ENCODE measurements around the gene IL1RN. TPM values are rescaled to one million over a fixed set of nuclear protein-coding genes. Genes with fewer than 3 reads are reported as not detected.

IL1RN gene
- total RNA-seq, 2 experiments from 2014 or later = 4.6 to 4.8 TPM

DNA sequence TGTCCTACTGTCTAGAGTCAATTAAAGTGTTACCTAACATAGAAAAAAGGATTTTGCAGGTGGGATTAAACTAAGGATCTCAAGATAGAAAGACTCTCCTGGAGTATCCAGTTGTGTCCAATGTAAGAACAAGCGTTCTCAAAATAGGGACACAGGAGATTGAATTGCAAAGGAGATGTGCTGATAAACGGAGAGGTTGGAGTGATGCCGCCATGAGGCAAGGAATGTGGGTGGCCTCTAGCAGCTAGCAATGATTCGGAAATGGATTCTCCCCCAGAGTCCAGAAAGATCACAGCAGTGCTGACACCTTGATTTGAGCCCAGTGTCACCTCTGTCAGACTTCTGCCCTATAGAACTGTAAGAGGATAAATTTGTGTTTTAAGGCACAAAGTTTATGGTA lies 24.1 kb upstream of the IL1RN start:
- intact Hi-C loops (cut with DNase I, micrococcal nuclease) = no loop called here
- Mint-ChIP-seq H3K4me1 (peaks cover 42% of the 10 kb centered on the region), H3K9me3 (ENCODE audit: low read depth) (peaks cover 6% of the 10 kb centered on the region), H3K27ac (peak overlapping the region; percentile 93), H3K36me3 (ENCODE audit: low read depth) (peaks cover 3% of the 10 kb centered on the region), H3K27me3 (no peaks in the 10 kb centered on the region), H3K4me3 (no peak overlapping the region)
- CTCF ChIA-PET = interaction anchor here (0.5 to 2.3 kb wide), 5 partner anchors 10 to 72 kb away, joined by 3 to 13 read pairs (median 3); partner anchors contain the start of gene PSD4
- DNase-seq (no peak), ATAC-seq (no peak)
- POLR2A ChIA-PET = no interaction called here

- peaks cover 3% of the 10 kb centered on the region for H3K36me3 Mint-ChIP-seq (ENCODE audit: low read depth)
- H3K27ac Mint-ChIP-seq = peak overlapping the region; percentile 93
- ChIA-PET CTCF (interaction anchor here (0.6 to 2.8 kb wide), 10 partner anchors 10 to 375 kb away, joined by 3 to 14 read pairs (median 4); partner anchors contain the start of gene PSD4), POLR2A (interaction anchor here (1.0 kb wide), 2 partner anchors 13 to 70 kb away, joined by 3 to 4 read pairs; no protein-coding TSS in a partner anchor)
- DNase-seq (peak; percentile 59), ATAC-seq (peak; percentile 83)
- H3K27me3 Mint-ChIP-seq = peaks cover 4% of the 10 kb centered on the region
- peaks cover 39% of the 10 kb centered on the region for H3K4me1 Mint-ChIP-seq
- no peak overlapping the region for H3K4me3 Mint-ChIP-seq
- H3K9me3 Mint-ChIP-seq (ENCODE audit: low read depth) = peaks cover 6% of the 10 kb centered on the region
- intact Hi-C loops (cut with DNase I, micrococcal nuclease) = no loop called here
Measured at GRCh38 chr2:113104054-113104611, 23.3 kb upstream of the IL1RN start.

- DNase-seq (peak; percentile 73), ATAC-seq (peak; percentile 59)
- Mint-ChIP-seq H3K9me3 (ENCODE audit: low read depth) (peaks cover 6% of the 10 kb centered on the region), H3K27ac (peak overlapping the region; percentile 93), H3K4me1 (peaks cover 39% of the 10 kb centered on the region), H3K36me3 (ENCODE audit: low read depth) (peaks cover 3% of the 10 kb centered on the region), H3K4me3 (no peak overlapping the region), H3K27me3 (peaks cover 4% of the 10 kb centered on the region)
- CTCF ChIA-PET = interaction anchor here (0.6 to 2.8 kb wide), 6 partner anchors 20 to 109 kb away, joined by 3 to 14 read pairs (median 7); partner anchors contain the start of gene PSD4
- POLR2A ChIA-PET = interaction anchor here (0.6 kb wide), 1 partner anchor 69 kb away, joined by 3 read pairs; no protein-coding TSS in a partner anchor
- intact Hi-C loops (cut with DNase I, micrococcal nuclease) = no loop called here
Measured at GRCh38 chr2:113105047-113105785, 22.2 kb upstream of the IL1RN start.

DNA sequence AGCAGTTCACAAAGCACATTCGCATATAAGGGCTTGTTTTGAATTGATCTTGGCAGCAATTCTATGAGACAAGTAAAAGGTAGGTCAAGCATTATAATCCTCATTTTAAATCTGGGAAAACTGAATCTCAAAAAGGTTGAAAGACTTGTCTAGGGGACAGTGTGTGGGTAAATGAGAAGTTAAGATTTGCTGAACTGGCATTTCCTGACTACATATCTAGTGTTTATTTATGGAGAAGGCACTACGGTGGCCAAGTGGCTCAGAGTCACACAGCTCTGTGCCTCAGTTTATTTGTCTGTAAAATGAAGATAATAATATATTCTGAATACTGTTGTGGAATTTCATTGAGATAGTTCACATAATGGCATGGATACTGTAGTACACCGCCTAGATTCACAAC lies 16.3 kb upstream of the IL1RN start:
- H3K27me3 Mint-ChIP-seq = peaks cover 4% of the 10 kb centered on the region
- no peaks in the 10 kb centered on the region for H3K36me3 Mint-ChIP-seq (ENCODE audit: low read depth)
- H3K4me3 Mint-ChIP-seq = no peak overlapping the region
- intact Hi-C loops (cut with DNase I, micrococcal nuclease) = no loop called here
- ChIA-PET POLR2A (no interaction called here), CTCF (no interaction called here)
- ATAC-seq = no peak
- DNase-seq = no peak
- no peaks in the 10 kb centered on the region for H3K9me3 Mint-ChIP-seq (ENCODE audit: low read depth)
- no peak overlapping the region for H3K27ac Mint-ChIP-seq
- no peaks in the 10 kb centered on the region for H3K4me1 Mint-ChIP-seq

DNA sequence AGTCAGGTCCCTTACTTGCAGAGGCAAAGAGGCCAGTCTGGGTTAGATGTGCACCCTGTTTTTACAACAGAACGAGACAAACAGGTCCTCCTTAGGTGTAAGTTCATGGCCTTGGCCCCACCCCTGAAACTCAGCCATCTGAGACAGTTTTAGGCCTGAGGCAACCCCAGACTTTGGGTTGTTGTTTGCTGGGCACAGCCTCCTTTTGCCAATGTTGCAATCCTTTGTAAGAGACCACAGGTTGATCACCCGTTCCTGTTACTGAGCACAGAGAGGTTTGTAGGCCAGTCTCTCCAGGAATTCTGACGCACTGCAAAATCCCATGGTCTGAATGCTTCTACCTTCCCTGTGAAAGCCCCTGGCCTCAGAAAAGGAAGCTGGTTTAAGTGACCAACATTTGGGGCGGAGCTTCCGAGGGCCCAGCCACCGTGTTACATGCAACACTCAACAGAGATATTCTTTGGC lies 15.5 kb upstream of the IL1RN start:
- POLR2A ChIA-PET = no interaction called here
- H3K27ac Mint-ChIP-seq = no peak overlapping the region
- no peak overlapping the region for H3K4me3 Mint-ChIP-seq
- H3K27me3 Mint-ChIP-seq = peaks cover 4% of the 10 kb centered on the region
- H3K9me3 Mint-ChIP-seq (ENCODE audit: low read depth) = no peaks in the 10 kb centered on the region
- CTCF ChIA-PET = no interaction called here
- ATAC-seq = no peak
- no peak for DNase-seq
- peaks cover 5% of the 10 kb centered on the region for H3K4me1 Mint-ChIP-seq
- intact Hi-C loops (cut with DNase I, micrococcal nuclease) = no loop called here
- H3K36me3 Mint-ChIP-seq (ENCODE audit: low read depth) = no peaks in the 10 kb centered on the region

DNA sequence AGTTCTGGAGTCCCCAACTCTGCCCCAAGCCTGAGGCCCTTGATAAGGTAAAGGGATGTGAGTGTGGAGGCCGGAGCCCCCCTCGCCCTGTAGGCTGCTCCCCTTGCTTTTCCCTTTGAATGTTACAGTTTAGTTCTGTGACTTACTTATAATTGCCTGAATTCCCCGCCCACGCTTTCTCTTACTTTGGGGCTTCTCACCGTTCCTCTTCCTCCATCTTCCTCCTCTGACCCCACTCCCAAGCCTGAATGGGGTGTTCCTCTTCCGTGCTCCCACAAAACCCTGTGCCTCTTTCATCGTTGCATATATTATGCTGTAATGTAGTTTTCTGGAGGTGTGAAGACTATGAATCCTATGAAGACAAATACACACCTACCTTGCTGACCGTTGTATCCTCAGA lies 15.0 kb upstream of the IL1RN start:
- DNase-seq = no peak
- CTCF ChIA-PET = no interaction called here
- Mint-ChIP-seq H3K4me3 (no peak overlapping the region), H3K27ac (no peak overlapping the region), H3K27me3 (peaks cover 4% of the 10 kb centered on the region), H3K9me3 (ENCODE audit: low read depth) (no peaks in the 10 kb centered on the region), H3K4me1 (peaks cover 10% of the 10 kb centered on the region), H3K36me3 (ENCODE audit: low read depth) (no peaks in the 10 kb centered on the region)
- ATAC-seq = no peak
- POLR2A ChIA-PET = no interaction called here
- intact Hi-C loops (cut with DNase I, micrococcal nuclease) = no loop called here

DNA sequence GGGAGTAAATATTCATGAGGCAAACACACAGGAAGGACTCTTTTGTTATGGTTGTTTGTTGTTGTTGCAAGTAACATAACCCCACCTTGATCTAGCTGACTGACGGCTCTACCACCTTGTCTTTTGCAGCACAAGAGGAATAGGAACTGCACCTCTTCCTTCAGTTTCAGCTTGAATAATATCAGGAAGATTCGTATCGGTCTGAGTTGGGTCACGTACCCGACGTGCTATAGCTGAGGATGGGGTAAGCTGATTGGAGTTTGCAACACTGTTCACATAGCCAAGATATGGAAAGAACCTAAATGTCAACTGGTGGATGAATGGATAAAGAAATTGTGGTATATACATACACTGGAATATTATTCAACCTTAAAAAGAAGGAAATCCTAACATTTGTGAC lies 14.5 kb upstream of the IL1RN start:
- intact Hi-C loops (cut with DNase I, micrococcal nuclease) = no loop called here
- peaks cover 4% of the 10 kb centered on the region for H3K27me3 Mint-ChIP-seq
- DNase-seq (no peak), ATAC-seq (no peak)
- ChIA-PET POLR2A (no interaction called here), CTCF (interaction anchor here (0.7 to 0.8 kb wide), 3 partner anchors 9 to 47 kb away, joined by 3 read pairs; no protein-coding TSS in a partner anchor)
- no peak overlapping the region for H3K27ac Mint-ChIP-seq
- no peaks in the 10 kb centered on the region for H3K9me3 Mint-ChIP-seq (ENCODE audit: low read depth)
- peaks cover 12% of the 10 kb centered on the region for H3K4me1 Mint-ChIP-seq
- no peak overlapping the region for H3K4me3 Mint-ChIP-seq
- no peaks in the 10 kb centered on the region for H3K36me3 Mint-ChIP-seq (ENCODE audit: low read depth)

DNA sequence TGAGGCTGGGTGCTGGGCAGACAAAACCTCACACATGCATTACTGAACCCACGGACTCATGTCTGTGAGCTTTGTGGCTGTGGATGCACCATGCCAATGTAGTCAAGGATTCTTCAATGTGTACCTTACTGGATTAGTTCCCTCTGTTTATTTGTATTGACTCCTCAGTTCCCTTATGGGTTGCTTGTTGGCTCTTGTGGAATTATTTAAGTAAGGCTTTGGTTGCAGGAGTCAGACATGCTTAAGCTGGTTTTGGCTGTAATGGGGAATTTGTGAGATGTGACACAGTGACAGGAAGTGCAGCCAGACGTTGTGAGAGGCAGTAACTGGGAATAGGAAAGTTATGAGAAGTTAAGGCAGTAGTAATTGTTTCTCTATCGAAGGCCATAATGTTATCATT lies 13.6 kb upstream of the IL1RN start:
- CTCF ChIA-PET = interaction anchor here (1.2 to 2.5 kb wide), 3 partner anchors 10 to 24 kb away, joined by 3 to 11 read pairs (median 3); no protein-coding TSS in a partner anchor
- ATAC-seq (no peak), DNase-seq (no peak)
- Mint-ChIP-seq H3K36me3 (ENCODE audit: low read depth) (no peaks in the 10 kb centered on the region), H3K4me1 (peaks cover 16% of the 10 kb centered on the region), H3K27ac (no peak overlapping the region), H3K27me3 (no peaks in the 10 kb centered on the region), H3K9me3 (ENCODE audit: low read depth) (no peaks in the 10 kb centered on the region), H3K4me3 (no peak overlapping the region)
- POLR2A ChIA-PET = no interaction called here
- intact Hi-C loops (cut with DNase I, micrococcal nuclease) = no loop called here

GRCh38 chr2:113114224-113114945 lies 13.0 kb upstream of the IL1RN start:
- Mint-ChIP-seq H3K36me3 (ENCODE audit: low read depth) (no peaks in the 10 kb centered on the region), H3K4me3 (no peak overlapping the region), H3K9me3 (ENCODE audit: low read depth) (no peaks in the 10 kb centered on the region), H3K27ac (no peak overlapping the region), H3K27me3 (no peaks in the 10 kb centered on the region), H3K4me1 (peaks cover 16% of the 10 kb centered on the region)
- CTCF ChIA-PET = interaction anchor here (0.6 to 2.5 kb wide), 7 partner anchors 11 to 34 kb away, joined by 3 to 11 read pairs (median 4); no protein-coding TSS in a partner anchor
- POLR2A ChIA-PET = no interaction called here
- intact Hi-C loops (cut with DNase I, micrococcal nuclease) = no loop called here
- no peak for ATAC-seq
- no peak for DNase-seq

GRCh38 chr2:113114996-113115395 lies 12.4 kb upstream of the IL1RN start:
- POLR2A ChIA-PET = no interaction called here
- H3K4me1 Mint-ChIP-seq = peaks cover 16% of the 10 kb centered on the region
- H3K4me3 Mint-ChIP-seq = no peak overlapping the region
- no peaks in the 10 kb centered on the region for H3K9me3 Mint-ChIP-seq (ENCODE audit: low read depth)
- no peaks in the 10 kb centered on the region for H3K27me3 Mint-ChIP-seq
- ATAC-seq (no peak), DNase-seq (no peak)
- H3K27ac Mint-ChIP-seq = no peak overlapping the region
- H3K36me3 Mint-ChIP-seq (ENCODE audit: low read depth) = no peaks in the 10 kb centered on the region
- CTCF ChIA-PET = interaction anchor here (0.6 to 2.5 kb wide), 6 partner anchors 11 to 35 kb away, joined by 3 to 11 read pairs (median 4); no protein-coding TSS in a partner anchor
- intact Hi-C loops (cut with DNase I, micrococcal nuclease) = no loop called here

Data from activated CD4-positive, alpha-beta T cell treated with anti-CD3 and anti-CD28 coated beads for 36 hours (primary cell).